GM21526 (cell line): Measurements from ENCODE around the gene KRCC1.

ENCODE experiments used
- ATAC-seq: cut with Tn5 transposase; IDR thresholded peaks from one replicate; pipeline ENCODE4 v1.9.1; 2021; ENCODE audit warnings: moderate library complexity; ENCODE audit not compliant: unreplicated experiment, low FRiP score

The KRCC1 gene

DNA sequence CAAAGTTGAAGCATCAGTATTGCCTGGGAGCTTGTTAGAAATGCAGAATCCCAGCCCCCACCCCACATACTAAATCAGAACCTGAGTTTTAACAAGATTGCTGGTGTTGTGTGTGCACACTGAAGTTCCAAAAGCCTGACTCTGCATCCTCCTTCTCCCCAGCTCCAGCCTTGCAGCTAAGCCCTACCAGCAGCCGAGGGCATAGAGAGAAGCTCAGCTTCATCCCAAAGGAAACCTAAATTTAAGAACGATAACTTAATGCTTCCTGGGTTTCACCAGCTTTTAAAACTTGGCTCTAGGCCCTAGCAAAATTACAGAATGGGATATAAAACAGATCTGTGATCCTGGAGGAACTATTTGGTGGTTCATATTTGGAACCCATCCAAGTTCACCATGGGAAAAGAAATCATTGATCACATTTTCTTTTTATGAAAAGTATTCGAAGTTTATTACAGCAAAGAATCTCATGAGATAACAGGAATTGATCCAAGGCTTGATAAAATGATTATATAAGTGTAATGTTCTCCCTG, 23.1 kb upstream of the KRCC1 start:
- no peak for ATAC-seq

DNA sequence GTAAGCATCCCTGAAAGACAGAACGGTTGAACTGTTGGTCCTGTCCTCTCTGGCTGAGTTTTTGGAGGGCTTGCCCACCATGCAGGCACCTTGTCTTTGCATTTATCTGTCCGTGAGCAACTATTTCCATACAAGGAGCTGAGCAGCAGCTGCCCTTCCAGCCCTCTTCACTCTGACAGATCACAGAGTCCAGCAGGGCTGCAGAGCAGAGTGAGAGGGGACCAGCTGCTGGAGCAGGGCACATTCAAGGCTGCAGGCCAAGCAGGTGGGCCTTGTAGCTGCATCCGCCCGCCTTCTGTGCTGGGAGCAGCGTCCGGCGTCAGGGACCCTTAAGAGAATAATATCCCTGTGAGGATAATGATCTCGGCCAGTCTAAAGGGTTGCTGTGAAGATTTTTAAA, 21.5 kb upstream of the KRCC1 start:
- no peak for ATAC-seq

DNA sequence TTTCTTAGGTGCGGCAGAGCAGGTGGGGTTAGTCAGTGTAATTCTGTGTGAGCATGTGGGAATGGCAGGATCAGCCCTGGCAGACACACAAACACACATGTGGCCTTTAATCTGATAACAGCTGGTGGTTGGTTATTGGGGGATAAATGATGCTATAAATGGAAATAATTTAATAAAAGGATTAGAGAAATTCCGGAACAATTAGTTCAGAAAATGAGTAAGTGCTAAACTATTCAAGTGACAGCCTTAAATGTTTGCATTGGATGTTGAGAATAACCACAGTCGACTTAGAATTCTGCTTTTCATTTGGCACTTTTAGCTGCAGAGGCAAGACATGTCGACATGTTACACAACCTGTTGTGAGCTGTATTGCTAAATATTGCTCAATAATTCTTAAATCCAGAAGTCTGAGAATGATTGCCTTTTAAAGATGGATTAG, 19.3 kb upstream of the KRCC1 start:
- no peak for ATAC-seq

DNA sequence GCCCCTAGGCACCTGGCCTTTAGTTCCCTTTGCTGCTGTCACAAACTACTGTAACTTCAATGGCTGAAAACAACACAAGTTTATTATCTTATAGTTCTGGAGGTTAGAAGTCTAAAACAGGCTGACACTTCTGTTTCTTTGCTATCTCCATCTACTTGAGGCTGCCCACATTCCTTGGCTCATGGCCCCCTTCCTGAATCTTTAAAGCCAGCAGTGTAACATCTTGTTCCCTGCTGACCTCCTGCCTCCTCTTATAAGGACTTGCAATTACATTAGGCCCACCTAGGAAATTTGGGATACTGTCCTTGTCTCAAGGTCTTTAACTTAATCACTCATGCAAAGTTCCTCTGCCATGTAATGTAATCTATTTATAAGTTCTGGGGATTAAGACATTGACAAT, 18.6 kb upstream of the KRCC1 start:
- no peak for ATAC-seq

DNA sequence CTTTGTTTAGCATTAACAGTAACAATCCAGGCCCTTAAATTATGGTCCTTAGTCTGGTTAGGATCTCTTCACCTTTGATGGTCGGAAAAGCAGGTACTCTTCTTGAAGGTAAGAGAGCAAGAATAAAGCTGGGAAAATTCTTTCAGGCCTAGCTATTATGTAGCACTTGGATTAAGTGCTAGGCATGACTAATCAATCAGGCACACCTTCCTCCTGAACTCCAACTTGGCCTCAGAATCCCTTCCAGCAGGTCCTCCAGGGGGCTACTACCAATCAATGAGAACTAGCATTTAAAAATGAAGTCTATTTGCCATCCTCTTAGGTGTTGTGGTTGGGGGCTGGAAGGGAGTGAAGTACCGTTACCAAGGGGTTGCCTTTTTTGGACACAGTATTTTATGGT, 15.8 kb upstream of the KRCC1 start:
- ATAC-seq = no peak

DNA sequence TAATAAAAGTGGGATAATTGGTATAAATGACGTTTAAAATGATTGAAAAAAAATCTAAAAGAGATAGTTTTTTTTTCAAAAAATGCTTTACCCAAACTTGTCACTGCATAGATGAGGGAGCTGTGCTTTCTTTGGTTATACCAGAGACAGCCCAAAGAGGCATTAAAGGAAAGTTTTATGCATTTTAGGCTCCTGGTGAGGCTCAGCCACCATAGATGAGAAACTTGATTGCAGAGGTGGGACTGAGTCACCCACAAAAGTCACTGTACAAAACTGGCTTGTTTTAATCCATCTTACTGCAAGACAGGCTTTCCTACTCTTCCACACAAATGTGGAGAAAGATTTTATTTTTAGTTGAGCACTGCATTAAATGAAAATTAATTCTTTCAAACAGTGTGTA, 14.5 kb upstream of the KRCC1 start:
- no peak for ATAC-seq

DNA sequence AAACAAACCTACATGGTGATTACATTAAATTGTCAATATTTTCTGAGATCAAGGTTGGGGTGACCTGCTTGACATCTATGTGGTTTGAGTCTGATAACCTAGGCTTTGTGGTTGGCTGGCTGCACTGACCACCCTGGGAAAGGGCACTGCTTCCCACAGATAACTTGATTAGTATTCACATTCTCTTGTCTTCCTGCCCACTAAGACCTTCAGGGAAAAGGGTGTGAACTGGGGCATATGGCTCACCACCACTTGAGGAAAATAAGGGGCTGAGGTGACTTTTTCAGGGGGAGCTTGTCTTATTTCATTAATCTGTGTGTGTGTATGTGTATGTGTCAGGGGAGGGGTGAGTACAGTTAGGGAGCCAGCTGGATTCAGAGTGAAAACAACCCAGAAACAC, 13.5 kb upstream of the KRCC1 start:
- no peak for ATAC-seq

DNA sequence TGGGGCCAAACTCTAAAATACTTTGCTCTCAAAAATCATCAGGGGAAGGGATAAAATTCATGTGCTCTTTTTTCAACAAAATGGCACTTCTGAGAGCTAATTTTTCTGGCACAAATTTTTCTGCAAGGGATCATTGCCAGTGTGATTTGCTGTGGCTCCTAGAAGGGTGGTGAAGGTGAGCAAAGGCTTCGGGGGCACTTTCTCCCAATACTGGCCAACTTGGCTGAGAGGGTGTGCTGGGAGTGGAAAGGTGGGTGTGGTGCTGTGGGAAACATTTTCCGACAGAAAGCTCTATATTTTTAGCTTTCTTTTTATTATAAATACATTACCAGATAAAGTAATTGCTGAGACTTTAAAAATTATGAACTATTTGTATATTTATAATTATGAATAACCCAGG, 12.5 kb upstream of the KRCC1 start:
- no peak for ATAC-seq

DNA sequence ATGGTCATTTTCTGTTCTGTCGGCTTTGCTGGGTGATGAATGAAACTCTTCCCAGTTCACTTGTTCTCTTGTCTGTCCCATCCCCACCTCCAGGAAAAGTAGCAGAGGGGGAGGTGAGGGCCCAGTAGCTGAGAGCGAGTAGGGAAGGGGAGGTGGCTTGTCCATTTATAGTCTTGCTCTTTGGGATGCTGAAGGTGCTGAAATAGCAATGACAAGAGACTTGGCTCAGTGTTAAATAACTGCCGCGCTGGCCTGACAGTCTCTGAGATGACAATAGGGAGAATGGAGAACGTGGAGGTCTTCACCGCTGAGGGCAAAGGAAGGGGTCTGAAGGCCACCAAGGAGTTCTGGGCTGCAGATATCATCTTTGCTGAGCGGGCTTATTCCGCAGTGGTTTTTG, 12.0 kb upstream of the KRCC1 start, which contains the start of gene SMYD1:
Gene SMYD1 (plus strand): TSS at position 228 of the 400 bp plus-strand sequence. CDS start 40 bp downstream, at position 268.
- no peak for ATAC-seq

DNA sequence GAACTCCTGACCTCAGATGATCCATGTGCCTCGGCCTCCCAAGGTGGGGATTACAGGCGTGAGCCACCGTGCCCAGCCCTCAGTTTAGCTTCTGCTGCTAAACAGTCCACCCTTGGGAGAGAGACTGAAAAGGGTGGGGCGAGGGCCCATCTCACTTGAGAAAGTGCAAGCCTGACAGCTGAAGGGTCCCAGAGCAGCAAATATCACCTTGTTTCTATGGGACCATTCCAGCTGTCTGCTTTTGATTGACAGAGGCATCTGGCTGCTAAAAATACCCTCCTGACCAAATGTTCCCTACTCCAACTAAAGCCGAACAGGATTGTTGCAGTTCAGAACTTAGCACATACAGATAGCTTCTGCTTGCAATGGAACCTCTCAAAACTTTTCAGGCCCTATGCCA, 11.6 kb upstream of the KRCC1 start:
- no peak for ATAC-seq

DNA sequence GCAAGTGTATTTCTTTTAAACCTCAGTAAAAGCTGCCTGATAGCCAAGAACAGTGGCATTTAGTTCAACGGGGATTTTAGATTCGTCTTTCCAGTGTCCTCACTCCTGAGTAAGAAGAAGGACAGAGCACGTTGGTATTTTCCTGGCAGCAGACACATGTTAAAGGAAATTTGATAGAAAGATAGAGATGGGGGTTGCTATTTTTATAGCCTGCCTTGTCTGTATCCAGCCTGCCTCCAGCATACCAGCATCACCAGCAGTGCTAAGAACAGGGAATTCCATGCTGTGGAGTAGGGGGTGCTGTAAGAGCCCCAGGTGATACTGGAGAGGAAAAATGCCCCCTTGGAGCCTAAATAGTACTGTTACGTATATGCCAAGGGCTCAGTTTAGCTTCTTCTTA, 11.0 kb upstream of the KRCC1 start:
- no peak for ATAC-seq

DNA sequence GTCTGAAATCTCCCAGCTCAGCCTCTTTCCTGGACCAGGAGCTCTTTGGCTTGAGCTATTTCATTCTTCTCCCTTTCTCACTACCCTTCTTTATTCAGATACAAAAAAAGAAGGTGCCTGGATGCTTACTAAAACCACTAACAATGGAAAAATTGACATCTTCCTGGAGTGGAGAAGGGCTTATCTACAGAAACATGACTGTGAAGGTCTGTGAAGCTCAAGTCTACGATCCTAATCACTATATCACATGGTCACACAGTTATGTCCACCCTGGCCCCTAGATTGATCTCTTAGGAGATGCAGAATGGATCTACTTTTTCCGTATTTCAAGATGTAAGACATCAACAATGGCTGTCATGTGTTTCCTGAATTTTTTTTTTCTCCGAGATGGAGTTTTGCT, 5.7 kb upstream of the KRCC1 start:
- ATAC-seq = no peak

DNA sequence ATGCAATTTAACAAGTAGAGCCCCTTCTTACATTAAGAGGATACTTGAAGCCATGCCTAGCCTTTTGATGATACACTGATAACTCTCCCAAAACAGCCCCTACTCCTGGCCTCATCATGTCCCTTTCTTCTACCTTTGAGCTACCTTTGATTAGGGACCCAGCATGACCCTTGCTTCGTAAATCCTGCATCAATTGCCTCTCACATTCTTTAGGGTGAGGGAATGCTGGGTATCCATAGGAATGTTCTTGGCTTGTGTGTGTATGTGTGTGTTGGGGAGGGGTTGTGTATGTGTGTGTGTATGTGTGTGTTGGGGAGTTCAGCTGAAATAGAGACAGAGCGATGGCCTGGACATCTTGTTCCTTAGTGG, 5.3 kb upstream of the KRCC1 start:
- ATAC-seq = no peak

DNA sequence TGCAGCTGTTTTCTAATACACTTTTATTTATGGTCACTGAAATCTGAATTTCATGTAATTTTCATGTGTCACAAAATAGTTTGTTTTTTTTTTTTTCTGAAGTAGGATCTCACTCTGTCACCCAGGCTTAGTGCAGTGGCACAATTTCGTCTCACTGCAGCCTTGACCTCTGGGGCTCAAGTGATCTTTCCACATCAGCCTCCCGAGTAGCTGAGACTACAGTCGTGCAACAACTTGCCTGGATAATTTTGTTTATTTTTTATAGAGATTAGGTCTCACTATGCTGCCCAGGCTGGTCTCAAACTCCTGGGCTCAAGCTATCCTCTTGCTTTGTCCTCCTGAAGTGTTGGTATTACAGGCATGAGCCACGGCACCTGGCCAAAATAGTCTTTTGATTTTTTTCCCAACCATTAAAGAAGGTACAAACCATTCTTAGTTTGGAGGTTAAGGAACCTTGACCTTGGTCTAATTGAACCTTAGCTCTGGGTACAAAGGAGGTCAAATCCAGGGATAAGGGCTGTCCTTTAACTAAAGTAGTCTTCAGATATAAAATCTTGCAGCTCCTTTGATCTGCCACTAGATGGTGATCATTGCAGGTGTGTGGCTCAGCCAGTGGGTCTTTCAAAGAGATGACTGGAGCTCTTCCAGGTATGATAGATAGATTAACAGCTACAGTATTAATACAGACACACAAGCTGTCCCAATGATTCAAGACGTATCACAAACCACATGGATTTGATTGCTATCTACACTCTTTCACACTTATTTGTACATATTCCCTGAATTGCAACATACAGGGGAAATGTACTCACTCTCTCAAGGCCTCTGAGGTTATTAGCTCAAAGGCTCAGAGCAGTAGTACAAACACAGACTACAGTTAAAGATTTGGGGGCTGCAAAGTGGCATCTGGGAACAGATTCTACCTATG, 4.7 kb upstream of the KRCC1 start:
- ATAC-seq = no peak

DNA sequence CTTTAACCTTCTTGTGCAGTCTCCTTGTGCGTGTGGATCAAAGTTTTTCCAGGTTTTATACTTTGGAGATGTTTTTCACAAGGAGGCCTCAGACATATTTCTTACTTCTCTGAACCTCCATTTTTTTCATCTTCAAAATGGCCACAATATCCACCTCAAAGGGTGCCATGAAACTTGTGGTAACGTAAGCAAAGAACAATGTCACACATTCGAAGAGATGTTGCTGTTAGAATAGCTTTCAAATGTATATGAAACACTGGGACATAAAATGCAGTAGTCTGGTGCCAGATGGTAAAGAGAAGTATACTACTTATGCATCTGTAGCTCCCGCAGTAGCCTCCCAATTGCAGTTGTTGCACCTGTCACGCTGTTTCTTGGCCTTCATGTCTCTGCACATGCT, 2.6 kb upstream of the KRCC1 start:
- ATAC-seq = no peak

DNA sequence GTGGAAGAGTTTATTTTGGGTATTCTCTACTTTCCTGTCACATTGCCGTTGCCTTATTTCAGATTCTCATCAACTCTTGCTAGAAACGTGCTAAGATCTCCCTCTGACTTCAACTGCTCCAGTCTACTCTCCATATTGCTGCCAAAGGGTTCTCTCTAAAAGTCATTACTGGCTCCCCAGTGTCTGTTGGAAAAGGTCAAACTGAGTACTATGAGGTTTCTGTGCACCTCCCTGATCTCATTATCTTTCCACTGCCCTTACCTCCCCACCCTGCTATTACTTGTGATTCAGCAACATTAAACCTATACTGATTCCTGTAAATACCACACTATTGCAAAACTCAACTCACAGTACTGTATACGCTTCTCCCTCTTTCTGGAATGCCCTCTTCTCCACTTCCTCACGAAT, 1.9 kb upstream of the KRCC1 start:
- no peak for ATAC-seq

DNA sequence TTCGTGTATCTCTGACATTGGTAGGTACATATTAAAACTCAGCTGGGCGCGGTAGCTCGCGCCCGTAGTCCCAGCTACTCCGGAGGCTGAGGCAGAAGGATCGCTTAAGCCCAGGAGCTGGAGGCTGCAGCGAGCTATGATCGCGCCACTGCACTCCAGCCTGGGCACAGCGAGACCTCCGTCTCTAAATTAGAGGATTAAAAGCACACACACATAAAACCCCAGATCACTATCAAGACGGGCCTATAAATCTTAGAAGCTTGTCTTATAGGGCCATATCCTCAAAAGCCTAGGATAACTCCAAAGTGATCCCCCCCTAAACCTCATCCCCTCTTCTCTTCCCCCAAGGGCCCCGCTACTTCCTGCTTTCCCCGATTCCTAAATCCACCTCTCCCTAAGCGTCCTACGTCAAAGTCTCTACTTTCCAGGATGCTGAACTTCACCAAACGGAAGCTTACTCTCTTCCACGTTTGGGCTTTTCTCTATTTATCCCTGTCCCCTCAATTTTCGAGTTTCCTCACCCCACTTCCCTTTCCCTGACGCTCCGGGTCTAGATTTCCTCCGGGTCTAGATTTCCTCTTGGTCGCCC, 707 bp downstream of the KRCC1 start:
- no peak for ATAC-seq

DNA sequence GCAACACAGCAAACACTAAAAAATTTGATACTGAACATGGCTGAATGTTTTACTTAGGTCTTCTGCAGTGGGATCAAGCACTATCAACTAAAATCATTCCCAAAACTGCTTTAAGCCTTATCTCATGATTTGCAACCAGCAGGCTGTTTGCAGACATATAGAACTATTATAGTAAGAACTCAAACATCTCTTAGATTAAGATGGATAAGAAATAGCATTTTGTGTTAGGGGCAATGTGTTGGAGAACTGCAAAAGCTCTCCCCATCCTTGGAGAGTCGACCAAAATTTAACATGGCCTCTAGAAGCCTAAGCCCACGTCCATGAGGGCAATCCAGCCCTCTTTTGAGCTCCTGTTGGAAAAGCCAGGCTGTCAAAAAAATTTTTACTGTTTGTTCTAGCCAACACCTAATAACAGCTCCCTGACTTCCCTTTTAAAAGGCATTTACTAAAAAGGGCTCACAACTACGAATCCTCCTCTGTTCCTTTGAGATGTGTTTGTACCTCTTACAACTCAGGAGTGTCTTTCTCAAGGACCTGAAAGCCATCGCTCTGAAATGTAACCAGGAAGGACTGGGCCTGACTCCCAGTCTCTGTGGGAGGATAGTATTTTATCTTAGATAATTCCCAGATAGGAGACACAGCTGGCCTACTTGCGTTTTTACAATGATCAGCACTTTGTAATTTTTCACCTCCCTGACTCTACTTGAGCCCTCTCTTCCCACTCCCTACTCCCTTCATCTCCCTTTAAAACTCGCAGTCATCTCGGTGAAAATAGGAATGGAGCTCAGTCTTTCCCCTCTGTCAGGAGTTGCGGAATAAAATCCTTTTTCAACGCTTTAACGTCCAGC, 1.4 kb downstream of the KRCC1 start:
- ATAC-seq = no peak

DNA sequence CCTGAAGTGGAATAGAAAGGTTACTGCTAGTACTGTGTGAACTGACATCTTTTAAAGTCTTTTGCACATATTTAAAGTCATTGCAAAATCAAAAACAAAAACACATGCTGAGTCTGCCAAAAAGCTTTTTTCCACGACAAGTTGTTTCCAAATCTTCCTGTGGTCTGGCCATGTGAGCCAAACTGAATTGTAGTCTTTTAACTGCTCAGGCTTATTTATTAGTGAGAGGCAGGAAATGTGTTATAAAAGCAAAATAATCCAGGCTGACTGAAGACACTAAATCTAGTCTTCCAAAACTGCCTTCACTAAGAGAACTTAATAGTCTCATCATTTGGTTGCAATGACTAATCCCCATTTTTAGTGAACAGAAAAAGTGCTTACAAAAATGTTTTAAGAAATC, 2.3 kb downstream of the KRCC1 start:
- no peak for ATAC-seq

DNA sequence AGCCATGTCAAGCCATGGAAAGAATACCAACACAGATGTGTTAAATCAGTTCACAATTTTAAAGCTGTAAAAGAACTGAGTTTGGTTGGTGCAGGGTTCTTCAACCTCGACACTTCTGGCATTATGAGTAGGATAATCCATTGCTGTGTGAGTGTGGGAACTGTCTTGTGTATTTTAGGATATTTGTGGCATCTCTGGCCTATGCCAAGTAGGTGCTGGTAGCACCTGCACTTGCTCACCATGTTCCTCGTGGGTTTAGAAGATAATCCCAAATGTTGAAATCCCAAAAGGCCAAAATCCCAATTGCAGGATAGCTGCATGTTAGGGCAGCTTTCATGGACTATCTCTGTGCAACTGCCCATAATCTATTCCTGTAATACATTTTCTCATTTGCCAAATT, 3.8 kb downstream of the KRCC1 start:
- ATAC-seq = no peak

DNA sequence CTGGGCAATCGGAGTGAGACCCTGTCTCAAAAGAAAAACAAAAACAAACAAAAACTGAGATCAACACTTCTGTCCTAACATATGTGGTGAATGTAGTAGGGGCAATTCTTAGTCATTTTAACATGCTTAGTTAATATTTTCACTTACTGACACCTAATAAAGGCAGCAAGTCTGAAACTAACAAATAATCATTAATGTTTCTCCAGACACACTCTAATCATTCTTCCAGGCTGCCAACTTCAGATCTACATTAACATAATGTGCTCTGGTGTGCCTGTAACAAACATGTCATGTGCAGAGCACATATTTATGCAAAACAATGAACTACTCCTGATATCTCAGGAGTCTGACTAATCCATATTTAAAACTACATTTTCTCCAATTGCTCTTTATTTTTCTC, 6.0 kb downstream of the KRCC1 start:
- ATAC-seq = no peak
